K562 (cell line): ENCODE measurements around the gene PSME1. TPM values are rescaled to one million over a fixed set of nuclear protein-coding genes. Genes with fewer than 3 reads are reported as not detected.

ENCODE experiments used
- ATF1 ChIP-seq, 2 experiments: fragments of 450-650 bp in 1 of 2; IDR thresholded peaks; 2 replicates each; pipeline ENCODE4 v1.6.1; 2016; ENCODE audit warnings: missing compliant biosample characterization in 1 of 2, missing genetic modification characterization in 1 of 2
- CHAMP1 ChIP-seq: fragments of 450-650 bp; IDR thresholded peaks from 2 replicates; pipeline ENCODE4 v1.6.1; 2016; ENCODE audit warnings: mild to moderate bottlenecking
- CHD1 ChIP-seq: fragments of 200-600 bp; sonication (generic); IDR thresholded peaks from one replicate; pipeline ENCODE4 v1.6.1; 2012; ENCODE audit warnings: mild to moderate bottlenecking, moderate library complexity, low read length, inconsistent platforms
- ESRRA ChIP-seq: fragments of 450-650 bp; IDR thresholded peaks from 2 replicates; pipeline ENCODE4 v1.6.1; 2014; ENCODE audit warnings: low read depth, mild to moderate bottlenecking, moderate library complexity, borderline replicate concordance
- FOS ChIP-seq: IDR thresholded peaks from 3 replicates; pipeline ENCODE4 v1.6.1; 2011; ENCODE audit not compliant: insufficient read length; ENCODE audit errors: extremely low read depth
- HMGN3 ChIP-seq: IDR thresholded peaks from 2 replicates; pipeline ENCODE4 v1.6.1; 2011; ENCODE audit warnings: borderline replicate concordance, low read depth, mild to moderate bottlenecking, mixed read lengths, low read length; ENCODE audit not compliant: insufficient read length; ENCODE audit errors: extremely low read depth
- KLF6 ChIP-seq: fragments of 250-450 bp; sonication (Bioruptor Pico); IDR thresholded peaks from 2 replicates; pipeline ENCODE4 v1.4.0; 2020; ENCODE audit warnings: mild to moderate bottlenecking, moderate library complexity, borderline replicate concordance
- MAFK ChIP-seq: IDR thresholded peaks from 2 replicates; pipeline ENCODE4 v1.6.1; 2011; ENCODE audit warnings: low read length, improper control_type of control experiment
- MAZ ChIP-seq, 2 experiments: fragments of 450-650 bp in 1 of 2; sonication (generic) in 1 of 2; formaldehyde crosslinking; IDR thresholded peaks in 1 of 2; conservative IDR thresholded peaks in 1 of 2; 2 replicates each; pipeline versions ENCODE4 v1.4.0 to v1.5.0; 2020; ENCODE audit warnings: mild to moderate bottlenecking in 1 of 2, missing genetic modification reagents in 1 of 2
- NEUROD1 ChIP-seq: fragments of 150-350 bp; IDR thresholded peaks from 2 replicates; pipeline ENCODE4 v1.6.1; 2014; ENCODE audit warnings: borderline replicate concordance, low read length, low read depth; ENCODE audit not compliant: partially characterized antibody
- NR4A1 ChIP-seq, 2 experiments: fragments of 250-450 bp in 1 of 2; fragments of 450-650 bp in 1 of 2; sonication (Bioruptor Pico) in 1 of 2; IDR thresholded peaks; 2 replicates each; pipeline versions ENCODE4 v1.4.0 to v1.6.1; 2016 to 2020; ENCODE audit warnings: mild to moderate bottlenecking in 2 of 2, missing compliant biosample characterization in 1 of 2, missing genetic modification characterization in 1 of 2, moderate library complexity in 1 of 2
- POLR2H ChIP-seq: IDR thresholded peaks from 2 replicates; pipeline ENCODE4 v1.6.1; 2016; ENCODE audit warnings: missing genetic modification characterization, low read depth, mild to moderate bottlenecking, control low read depth, missing compliant biosample characterization, moderate library complexity
- SP1 ChIP-seq: sonication (generic); formaldehyde crosslinking; IDR thresholded peaks from 2 replicates; pipeline ENCODE4 v1.8.1; 2022; ENCODE audit warnings: mild to moderate bottlenecking, missing genetic modification reagents
- ZNF184 ChIP-seq: sonication (generic); formaldehyde crosslinking; IDR thresholded peaks from 2 replicates; pipeline ENCODE4 v1.5.0; 2020; ENCODE audit warnings: missing genetic modification reagents
- ZNF644 ChIP-seq: fragments of 200-800 bp; sonication (Bioruptor generic); IDR thresholded peaks from 2 replicates; pipeline ENCODE4 v1.6.1; 2016; ENCODE audit warnings: low read depth, missing genetic modification characterization, missing compliant biosample characterization
- ZNF695 ChIP-seq: fragments of 450-650 bp; formaldehyde crosslinking; IDR thresholded peaks from 2 replicates; pipeline ENCODE4 v1.4.0; 2020; ENCODE audit warnings: mild to moderate bottlenecking, moderate library complexity
- polyA plus RNA-seq, 8 experiments: library from polyadenylated mRNA; depleted of rRNA in 4 of 8; stranded (reverse) in 5 of 8; unstranded in 3 of 8; fragments of >200 nt; fragmentation: Nextera tagmentation in 2 of 8; fragmentation: Illumina TruSeq in 1 of 8; extraction: Ambion mirVana in 2 of 8; extraction: Trizol in 1 of 8; gene quantifications; 2 replicates each; pipeline versions ENCODE4 v1.2.1 to v1.2.3, GENCODE V29; 2011 to 2014; ENCODE audit warnings: inconsistent platforms in 1 of 8, missing spikeins in 1 of 8
- total RNA-seq, 7 experiments: library from RNA; depleted of rRNA in 6 of 7; stranded (reverse); fragments of >200 nt in 6 of 7; fragmentation: Illumina TruSeq in 2 of 7; extraction: Trizol in 2 of 7; gene quantifications; 2 replicates each; pipeline versions ENCODE4 v1.2.1 to v1.2.3, GENCODE V29; 2011 to 2021; ENCODE audit warnings: low replicate concordance in 1 of 7
- TF ChIP-seq, protein P1 (sequence below): fragments of 450-650 bp; IDR thresholded peaks from 2 replicates; pipeline ENCODE4 v1.6.1; 2016; ENCODE audit warnings: missing biosample characterization, missing genetic modification characterization
- TF ChIP-seq, protein P2 (sequence below): sonication (generic); formaldehyde crosslinking; IDR thresholded peaks from 2 replicates; pipeline ENCODE4 v1.8.0; 2022; ENCODE audit warnings: missing genetic modification reagents, mild to moderate bottlenecking, borderline replicate concordance

PSME1 gene
- total and polyA plus RNA-seq, 9 of the 15 experiments (the other 6 are each of a cell fraction or from before 2014, with no cell fraction given) = 20.3 to 180 (median 67.5) TPM

- TF ChIP-seq, protein P1, sequence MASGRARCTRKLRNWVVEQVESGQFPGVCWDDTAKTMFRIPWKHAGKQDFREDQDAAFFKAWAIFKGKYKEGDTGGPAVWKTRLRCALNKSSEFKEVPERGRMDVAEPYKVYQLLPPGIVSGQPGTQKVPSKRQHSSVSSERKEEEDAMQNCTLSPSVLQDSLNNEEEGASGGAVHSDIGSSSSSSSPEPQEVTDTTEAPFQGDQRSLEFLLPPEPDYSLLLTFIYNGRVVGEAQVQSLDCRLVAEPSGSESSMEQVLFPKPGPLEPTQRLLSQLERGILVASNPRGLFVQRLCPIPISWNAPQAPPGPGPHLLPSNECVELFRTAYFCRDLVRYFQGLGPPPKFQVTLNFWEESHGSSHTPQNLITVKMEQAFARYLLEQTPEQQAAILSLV = no peak
- no peak for TF ChIP-seq MAFK
- peak; percentile 50; the same call in 1 of the 2 replicates for TF ChIP-seq POLR2H (tag)
- peak; percentile 60 to 71 for TF ChIP-seq MAZ (CRISPR knock-in tag; conservative IDR thresholded peaks at IDR 0.05 in 1 of 2, IDR thresholded peaks at IDR 0.05 in 1 of 2)
- peak; percentile 71; the same call in 1 of the 2 replicates for TF ChIP-seq ATF1 (CRISPR knock-in tag; IDR thresholded peaks at IDR 0.05)
- peak; percentile 98 for TF ChIP-seq ATF1 (tag; IDR thresholded peaks at IDR 0.05)
- TF ChIP-seq CHD1 = no peak
- TF ChIP-seq HMGN3 = peak; percentile 45
- no peak for TF ChIP-seq ZNF644 (tag)
- TF ChIP-seq ESRRA = peak; percentile 10; the same call in 1 of the 2 replicates
- TF ChIP-seq FOS = peak; percentile 96
- TF ChIP-seq NEUROD1 = peak; percentile 94
- no peak for TF ChIP-seq ZNF184 (CRISPR knock-in tag)
- TF ChIP-seq, protein P2, sequence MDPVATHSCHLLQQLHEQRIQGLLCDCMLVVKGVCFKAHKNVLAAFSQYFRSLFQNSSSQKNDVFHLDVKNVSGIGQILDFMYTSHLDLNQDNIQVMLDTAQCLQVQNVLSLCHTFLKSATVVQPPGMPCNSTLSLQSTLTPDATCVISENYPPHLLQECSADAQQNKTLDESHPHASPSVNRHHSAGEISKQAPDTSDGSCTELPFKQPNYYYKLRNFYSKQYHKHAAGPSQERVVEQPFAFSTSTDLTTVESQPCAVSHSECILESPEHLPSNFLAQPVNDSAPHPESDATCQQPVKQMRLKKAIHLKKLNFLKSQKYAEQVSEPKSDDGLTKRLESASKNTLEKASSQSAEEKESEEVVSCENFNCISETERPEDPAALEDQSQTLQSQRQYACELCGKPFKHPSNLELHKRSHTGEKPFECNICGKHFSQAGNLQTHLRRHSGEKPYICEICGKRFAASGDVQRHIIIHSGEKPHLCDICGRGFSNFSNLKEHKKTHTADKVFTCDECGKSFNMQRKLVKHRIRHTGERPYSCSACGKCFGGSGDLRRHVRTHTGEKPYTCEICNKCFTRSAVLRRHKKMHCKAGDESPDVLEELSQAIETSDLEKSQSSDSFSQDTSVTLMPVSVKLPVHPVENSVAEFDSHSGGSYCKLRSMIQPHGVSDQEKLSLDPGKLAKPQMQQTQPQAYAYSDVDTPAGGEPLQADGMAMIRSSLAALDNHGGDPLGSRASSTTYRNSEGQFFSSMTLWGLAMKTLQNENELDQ (CRISPR knock-in tag) = no peak
- no peak for TF ChIP-seq NR4A1 (CRISPR knock-in tag; IDR thresholded peaks at IDR 0.05)
- TF ChIP-seq NR4A1 (tag; IDR thresholded peaks at IDR 0.05) = no peak
- TF ChIP-seq KLF6 (CRISPR knock-in tag) = peak; percentile 16; the same call in 1 of the 2 replicates
- TF ChIP-seq SP1 (CRISPR knock-in tag) = peak; percentile 99
- no peak for TF ChIP-seq CHAMP1
- no peak for TF ChIP-seq ZNF695
These were observed 21.2 kb upstream of the PSME1 start, which contains the start of the genes DCAF11 and NRL (continued) for GRCh38 chr14:24114532-24115421.
